Prostate gland (tissue), 2 donors: Measurements from ENCODE around the gene LRBA. TPM values are rescaled to one million over a fixed set of nuclear protein-coding genes. Genes with fewer than 3 reads are reported as not detected.
"Not testable (repeated sequence)": the region's sequence is repeated elsewhere in the genome, so short reads cannot be mapped to it uniquely, and the experiment has no call there.

Experiments
- DNase-seq: peaks from one replicate; pipeline ENCODE4 v3.0.0-alpha.2; 2019; ENCODE audit warnings: low spot score
- H3K27ac ChIP-seq, 2 donors: fragments of 200-600 bp; sonication (generic); 2 replicates each; pipeline ENCODE4 v1.5.1; 2017 to 2019
- H3K27me3 ChIP-seq: fragments of 200-600 bp; sonication (generic); replicated peaks from 2 replicates; pipeline ENCODE4 v1.5.1; 2019; ENCODE audit not compliant: insufficient read depth
- H3K36me3 ChIP-seq, 2 donors: fragments of 200-600 bp; sonication (generic); 1 replicate in 1 of 2; 2 replicates in 1 of 2; pipeline versions ENCODE4 v1.5.1 to v1.8.1; 2017 to 2019
- H3K4me1 ChIP-seq: fragments of 200-600 bp; sonication (generic); replicated peaks from 2 replicates; pipeline ENCODE4 v1.5.1; 2019
- H3K4me3 ChIP-seq, 2 donors: fragments of 200-600 bp; sonication (generic); 2 replicates each; pipeline ENCODE4 v1.5.1; 2017 to 2019
- H3K9me3 ChIP-seq: fragments of 200-600 bp; sonication (generic); 2 replicates; pipeline ENCODE4 v1.5.1; 2017
- POLR2A ChIP-seq: fragments of 450-650 bp; IDR thresholded peaks from one replicate; pipeline ENCODE4 v1.6.1; 2016; ENCODE audit warnings: antibody characterized with exemption, mild to moderate bottlenecking
- POLR2AphosphoS5 ChIP-seq: sonication (generic); formaldehyde crosslinking; IDR thresholded peaks from one replicate; pipeline ENCODE4 v1.6.1; 2017; ENCODE audit warnings: antibody characterized with exemption
- WGBS: methylation state at CpG from one replicate; pipeline ENCODE4 v1.1.5; 2018; 5-methylcytosine and 5-hydroxymethylcytosine counted together
- intact Hi-C: fragments of 100-400 bp; cut with DNase I; formaldehyde crosslinking; loops from one replicate; pipeline ENCODE4 v1.14.2; 2022
- total RNA-seq, 2 donors: library from RNA; depleted of rRNA; stranded (reverse); fragments of >200 nt; gene quantifications; one replicate each; pipeline ENCODE4 v1.1.0, GENCODE V29; 2016
- TF ChIP-seq, protein P1 (sequence below), 4 experiments: fragments of 200-600 bp in 2 of 4; fragments of 450-650 bp in 2 of 4; sonication (generic) in 2 of 4; IDR thresholded peaks; 1 replicate in 3 of 4; 2 replicates in 1 of 4; pipeline ENCODE4 v1.5.1; 2016 to 2019; ENCODE audit warnings: antibody characterized with exemption in 4 of 4, mild to moderate bottlenecking in 2 of 4, moderate library complexity in 2 of 4

LRBA gene
- total RNA-seq, 2 donors from 2014 or later: 69.8 to 79.8 TPM

DNA sequence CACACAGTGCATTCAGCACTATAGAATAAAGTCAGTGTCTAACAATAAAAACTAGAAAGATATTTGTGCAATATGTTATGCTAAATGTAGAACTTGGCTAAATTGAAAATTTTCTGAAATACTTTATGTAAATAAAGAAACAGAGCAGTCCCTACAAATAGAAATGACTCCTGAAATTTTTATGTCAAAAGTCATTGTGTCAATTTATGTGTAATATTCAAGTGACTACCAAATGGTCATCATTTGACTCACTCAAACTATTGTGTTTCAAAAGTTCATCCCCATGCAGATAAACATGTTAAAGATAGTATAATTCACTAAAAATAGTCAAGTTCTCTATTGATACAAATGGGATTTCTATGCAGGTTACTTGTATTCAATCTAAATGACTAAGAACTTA, 17.9 kb downstream of the LRBA start:
- no peaks in the 10 kb centered on the region for H3K36me3 ChIP-seq
- H3K27me3 ChIP-seq: no peaks in the 10 kb centered on the region
- no peaks in the 10 kb centered on the region for H3K4me1 ChIP-seq
- H3K9me3 ChIP-seq: no peaks in the 10 kb centered on the region
- intact Hi-C loops: no loop called here
- H3K27ac ChIP-seq: no peak overlapping the region
- no peak for DNase-seq
- no peak overlapping the region for H3K4me3 ChIP-seq
- no peak for TF ChIP-seq POLR2AphosphoS5
- TF ChIP-seq, protein P1, sequence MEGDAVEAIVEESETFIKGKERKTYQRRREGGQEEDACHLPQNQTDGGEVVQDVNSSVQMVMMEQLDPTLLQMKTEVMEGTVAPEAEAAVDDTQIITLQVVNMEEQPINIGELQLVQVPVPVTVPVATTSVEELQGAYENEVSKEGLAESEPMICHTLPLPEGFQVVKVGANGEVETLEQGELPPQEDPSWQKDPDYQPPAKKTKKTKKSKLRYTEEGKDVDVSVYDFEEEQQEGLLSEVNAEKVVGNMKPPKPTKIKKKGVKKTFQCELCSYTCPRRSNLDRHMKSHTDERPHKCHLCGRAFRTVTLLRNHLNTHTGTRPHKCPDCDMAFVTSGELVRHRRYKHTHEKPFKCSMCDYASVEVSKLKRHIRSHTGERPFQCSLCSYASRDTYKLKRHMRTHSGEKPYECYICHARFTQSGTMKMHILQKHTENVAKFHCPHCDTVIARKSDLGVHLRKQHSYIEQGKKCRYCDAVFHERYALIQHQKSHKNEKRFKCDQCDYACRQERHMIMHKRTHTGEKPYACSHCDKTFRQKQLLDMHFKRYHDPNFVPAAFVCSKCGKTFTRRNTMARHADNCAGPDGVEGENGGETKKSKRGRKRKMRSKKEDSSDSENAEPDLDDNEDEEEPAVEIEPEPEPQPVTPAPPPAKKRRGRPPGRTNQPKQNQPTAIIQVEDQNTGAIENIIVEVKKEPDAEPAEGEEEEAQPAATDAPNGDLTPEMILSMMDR (IDR thresholded peaks at IDR 0.05): no peak
- TF ChIP-seq POLR2A: no peak

DNA sequence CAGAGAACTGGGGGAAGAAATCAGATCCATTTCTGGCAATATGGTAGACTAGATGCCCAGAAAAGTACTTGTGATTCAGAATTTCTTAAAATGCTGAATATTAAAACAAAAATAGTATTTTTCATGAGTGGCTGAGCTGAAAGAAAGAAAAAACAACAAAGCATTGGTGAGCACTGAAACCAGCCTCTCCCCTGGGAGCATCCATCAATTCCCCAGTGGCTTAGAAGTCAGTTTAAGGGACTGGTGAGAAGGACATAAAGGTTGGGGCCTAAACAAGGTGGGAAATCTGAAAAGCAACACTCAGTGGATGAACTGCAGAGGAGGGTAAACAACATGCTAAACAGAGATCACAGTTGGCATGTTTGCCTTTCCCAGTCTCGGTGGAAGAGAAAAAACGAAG, 20.4 kb downstream of the LRBA start:
- H3K27ac ChIP-seq: no peak overlapping the region
- intact Hi-C loops: no loop called here
- TF ChIP-seq, protein P1 (IDR thresholded peaks at IDR 0.05): no peak
- no peak for TF ChIP-seq POLR2AphosphoS5
- TF ChIP-seq POLR2A: no peak
- 84% methylated on average over 2 of the region's 2 CpGs for WGBS
- H3K36me3 ChIP-seq: no peaks in the 10 kb centered on the region
- no peaks in the 10 kb centered on the region for H3K9me3 ChIP-seq
- no peaks in the 10 kb centered on the region for H3K4me1 ChIP-seq
- no peak overlapping the region for H3K4me3 ChIP-seq
- no peaks in the 10 kb centered on the region for H3K27me3 ChIP-seq
- no peak for DNase-seq

DNA sequence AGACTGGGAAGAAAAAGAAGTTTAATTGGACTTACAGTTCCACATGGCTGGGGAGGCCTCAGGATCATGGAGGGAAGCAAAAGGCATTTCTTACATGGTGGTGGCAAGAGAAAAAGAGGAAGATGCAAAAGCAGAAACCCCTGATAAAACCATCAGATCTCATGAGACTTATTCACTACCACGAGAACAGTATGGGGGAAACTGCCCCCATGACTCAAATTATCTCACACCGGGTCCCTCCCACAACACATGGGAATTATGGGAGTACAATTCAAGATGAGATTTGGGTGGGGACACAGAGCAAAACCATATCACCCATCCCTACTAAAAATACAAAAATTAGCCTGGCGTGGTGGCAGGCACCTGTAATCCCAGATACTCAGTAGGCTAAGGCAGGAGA, 21.5 kb downstream of the LRBA start:
- DNase-seq, H3K9me3 ChIP-seq, H3K4me1 ChIP-seq, H3K27ac ChIP-seq, H3K4me3 ChIP-seq, H3K27me3 ChIP-seq, intact Hi-C loops, H3K36me3 ChIP-seq: not testable (repeated sequence)
- WGBS: 96% methylated on average over 3 of the region's 3 CpGs

DNA sequence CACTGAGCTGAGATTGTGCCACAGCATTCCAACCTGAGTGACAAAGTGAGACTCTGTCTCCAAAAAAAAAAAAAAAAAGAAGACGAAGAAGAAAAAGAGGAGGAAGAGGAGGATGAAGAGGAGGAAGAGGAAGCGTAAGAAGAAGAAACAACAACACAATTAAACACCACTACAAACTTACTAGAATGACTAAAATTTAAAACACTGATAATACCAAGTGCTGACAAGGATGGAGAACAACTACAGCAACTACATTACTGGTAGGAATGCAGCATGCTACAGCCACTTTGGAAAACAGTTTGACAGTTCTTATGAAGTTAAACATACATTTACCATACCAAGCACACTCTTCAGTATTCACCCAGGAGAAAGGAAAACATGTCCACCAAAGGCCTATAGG, 24.1 kb downstream of the LRBA start:
- H3K4me3 ChIP-seq: no peak overlapping the region
- 91% methylated on average over 2 of the region's 2 CpGs for WGBS
- H3K27me3 ChIP-seq: no peaks in the 10 kb centered on the region
- no peak for DNase-seq
- no peaks in the 10 kb centered on the region for H3K4me1 ChIP-seq
- TF ChIP-seq POLR2AphosphoS5: no peak
- TF ChIP-seq, protein P1 (IDR thresholded peaks at IDR 0.05): no peak
- TF ChIP-seq POLR2A: no peak
- no peak overlapping the region for H3K27ac ChIP-seq
- H3K36me3 ChIP-seq: no peaks in the 10 kb centered on the region
- no peaks in the 10 kb centered on the region for H3K9me3 ChIP-seq
- intact Hi-C loops: no loop called here

DNA sequence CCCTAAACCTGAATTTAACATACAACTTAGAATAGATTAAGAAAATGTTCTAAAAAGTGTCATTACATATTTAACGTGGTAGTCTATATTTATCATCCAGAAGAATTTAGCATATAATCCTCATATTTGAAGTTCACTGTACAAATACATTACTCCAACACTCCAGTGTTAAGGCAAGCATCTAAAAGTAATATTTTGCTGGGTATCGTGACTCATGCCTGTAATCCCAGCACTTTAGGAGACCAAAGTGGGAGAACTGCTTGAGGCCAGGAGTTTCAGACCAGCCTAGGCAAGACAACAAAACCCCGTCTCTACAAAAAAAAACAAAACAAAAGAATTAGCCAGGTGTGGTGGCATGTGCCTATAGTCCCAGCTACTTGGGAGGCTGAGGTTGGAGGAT, 24.8 kb downstream of the LRBA start:
- Histone ChIP-seq H3K4me3 (no peak overlapping the region), H3K27ac (no peak overlapping the region), H3K27me3 (no peaks in the 10 kb centered on the region), H3K4me1 (no peaks in the 10 kb centered on the region), H3K36me3 (no peaks in the 10 kb centered on the region), H3K9me3 (no peaks in the 10 kb centered on the region)
- no peak for TF ChIP-seq POLR2AphosphoS5
- TF ChIP-seq POLR2A: no peak
- TF ChIP-seq, protein P1 (IDR thresholded peaks at IDR 0.05): no peak
- no peak for DNase-seq
- intact Hi-C loops: no loop called here
- WGBS: 90% methylated on average over 3 of the region's 3 CpGs
